Sigmoid colon (tissue), 4 donors: ENCODE measurements around the gene DCHS1.

Source experiments
- POLR2A ChIP-seq, 2 donors: fragments of 450-650 bp; IDR thresholded peaks; one replicate each; pipeline ENCODE4 v1.6.1; 2016; ENCODE audit warnings: antibody characterized with exemption in 2 of 2, mild to moderate bottlenecking in 2 of 2, moderate library complexity in 2 of 2
- POLR2AphosphoS5 ChIP-seq, 4 donors: sonication (generic); formaldehyde crosslinking; IDR thresholded peaks; one replicate each; pipeline ENCODE4 v1.6.1; 2017; ENCODE audit warnings: antibody characterized with exemption in 4 of 4
- TF ChIP-seq, protein P1 (sequence below), 4 experiments: fragments of 450-650 bp in 3 of 4; fragments of 200-600 bp in 1 of 4; IDR thresholded peaks; one replicate each; pipeline ENCODE4 v1.5.1; 2016 to 2019; ENCODE audit warnings: antibody characterized with exemption in 4 of 4, mild to moderate bottlenecking in 3 of 4, moderate library complexity in 2 of 4

DNA sequence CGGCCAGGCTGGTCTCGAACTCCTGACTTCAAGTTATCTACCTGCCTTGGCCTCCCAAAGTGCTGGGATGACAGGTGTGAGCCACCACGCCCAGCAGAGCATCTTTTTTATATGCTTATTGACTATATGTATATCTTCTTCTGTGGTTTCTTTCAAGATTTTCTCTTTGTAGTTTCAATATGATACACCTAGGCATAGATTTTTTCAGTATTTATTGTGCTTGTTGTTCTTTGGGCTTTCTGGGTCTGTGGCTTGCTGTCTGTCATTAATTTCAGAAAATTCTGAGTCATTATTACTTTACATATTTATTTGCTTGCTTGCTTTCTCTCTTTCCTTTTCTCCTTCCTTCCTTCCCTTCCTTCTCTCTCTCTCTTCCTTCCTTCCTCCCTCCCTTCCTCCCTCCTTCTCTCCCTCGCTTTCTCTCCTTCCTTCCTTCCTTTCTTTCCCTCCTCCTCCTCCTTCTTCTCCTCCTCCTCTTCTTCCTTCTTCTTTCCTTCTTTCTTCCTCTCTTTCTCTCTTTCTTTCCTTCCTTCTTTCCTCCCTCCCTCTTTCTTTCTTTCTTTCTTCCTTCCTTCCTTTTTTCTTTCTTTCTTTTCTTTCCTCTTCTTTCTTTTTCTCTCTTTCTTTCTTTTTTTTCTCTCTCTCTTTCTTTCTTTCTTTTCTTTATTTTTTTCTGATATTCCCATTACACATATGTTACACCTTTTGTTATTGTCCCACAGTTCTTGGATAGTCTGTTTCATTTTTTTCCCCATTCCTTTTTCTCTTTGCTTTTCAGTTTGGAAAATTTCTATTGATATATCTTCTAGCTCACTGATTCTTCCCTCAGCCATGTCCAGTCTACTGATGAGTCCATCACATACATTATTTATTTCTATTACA is 10.9 kb upstream of the DCHS1 start:
- TF ChIP-seq POLR2AphosphoS5 (IDR thresholded peaks at IDR 0.05) (no peak), POLR2A (IDR thresholded peaks at IDR 0.05) (no peak)
- TF ChIP-seq, protein P1, sequence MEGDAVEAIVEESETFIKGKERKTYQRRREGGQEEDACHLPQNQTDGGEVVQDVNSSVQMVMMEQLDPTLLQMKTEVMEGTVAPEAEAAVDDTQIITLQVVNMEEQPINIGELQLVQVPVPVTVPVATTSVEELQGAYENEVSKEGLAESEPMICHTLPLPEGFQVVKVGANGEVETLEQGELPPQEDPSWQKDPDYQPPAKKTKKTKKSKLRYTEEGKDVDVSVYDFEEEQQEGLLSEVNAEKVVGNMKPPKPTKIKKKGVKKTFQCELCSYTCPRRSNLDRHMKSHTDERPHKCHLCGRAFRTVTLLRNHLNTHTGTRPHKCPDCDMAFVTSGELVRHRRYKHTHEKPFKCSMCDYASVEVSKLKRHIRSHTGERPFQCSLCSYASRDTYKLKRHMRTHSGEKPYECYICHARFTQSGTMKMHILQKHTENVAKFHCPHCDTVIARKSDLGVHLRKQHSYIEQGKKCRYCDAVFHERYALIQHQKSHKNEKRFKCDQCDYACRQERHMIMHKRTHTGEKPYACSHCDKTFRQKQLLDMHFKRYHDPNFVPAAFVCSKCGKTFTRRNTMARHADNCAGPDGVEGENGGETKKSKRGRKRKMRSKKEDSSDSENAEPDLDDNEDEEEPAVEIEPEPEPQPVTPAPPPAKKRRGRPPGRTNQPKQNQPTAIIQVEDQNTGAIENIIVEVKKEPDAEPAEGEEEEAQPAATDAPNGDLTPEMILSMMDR (IDR thresholded peaks at IDR 0.05): no peak
